Keratinocyte (primary cell): ENCODE results near the gene XCR1. TPM values are rescaled to one million over a fixed set of nuclear protein-coding genes. Genes with fewer than 3 reads are reported as not detected.

ENCODE experiments used
- DNase-seq: peaks from one replicate; pipeline ENCODE4 v3.0.0-alpha.2; 2011; ENCODE audit warnings: low read depth, missing footprints, low spot score
- FAIRE-seq: peaks from 2 replicates; lab custom pipeline; 2011; peaks lifted over from hg19 to GRCh38; lab: Jason Lieb, UNC
- H2AFZ ChIP-seq: 2 replicates; pipeline ENCODE4 v1.6.0; 2012; ENCODE audit warnings: low read length, control low read depth, inconsistent platforms; ENCODE audit not compliant: control insufficient read depth
- H3K27ac ChIP-seq: 2 replicates; pipeline ENCODE4 v1.5.1; 2011; ENCODE audit warnings: low read length; ENCODE audit not compliant: control insufficient read depth, insufficient read depth
- H3K27me3 ChIP-seq: 3 replicates; pipeline ENCODE4 v1.6.0; 2011; ENCODE audit warnings: low read length; ENCODE audit not compliant: control insufficient read depth, insufficient read depth; ENCODE audit errors: extremely low read depth
- H3K36me3 ChIP-seq, 2 experiments: 2 replicates in 1 of 2; 3 replicates in 1 of 2; pipeline ENCODE4 v1.5.1; 2011; ENCODE audit warnings: low read length in 2 of 2, mild to moderate bottlenecking in 1 of 2; ENCODE audit not compliant: control insufficient read depth in 2 of 2, insufficient read depth in 2 of 2; ENCODE audit errors: extremely low read depth in 1 of 2
- H3K4me1 ChIP-seq: 3 replicates; pipeline ENCODE4 v1.5.1; 2011; ENCODE audit warnings: low read length; ENCODE audit not compliant: control insufficient read depth, insufficient read depth; ENCODE audit errors: extremely low read depth
- H3K4me2 ChIP-seq: 3 replicates; pipeline ENCODE4 v1.6.0; 2011; ENCODE audit warnings: low read depth, low read length; ENCODE audit not compliant: control insufficient read depth, insufficient read depth; ENCODE audit errors: extremely low read depth
- H3K4me3 ChIP-seq, 3 experiments: fragments of 200-600 bp in 1 of 3; sonication (generic) in 1 of 3; 2 replicates in 2 of 3; 3 replicates in 1 of 3; pipeline ENCODE4 v1.5.1; 2011 to 2016; ENCODE audit warnings: low read length in 3 of 3, mild to moderate bottlenecking in 3 of 3, control low read depth in 2 of 3, inconsistent platforms in 1 of 3, low read depth in 1 of 3, mixed read lengths in 1 of 3, mixed run types in 1 of 3, moderate library complexity in 1 of 3; ENCODE audit not compliant: control insufficient read depth in 2 of 3, insufficient read depth in 2 of 3; ENCODE audit errors: extremely low read depth in 1 of 3
- H3K79me2 ChIP-seq: 2 replicates; pipeline ENCODE4 v1.6.0; 2012; ENCODE audit warnings: low read length; ENCODE audit not compliant: control insufficient read depth, insufficient read depth
- H3K9ac ChIP-seq: 3 replicates; pipeline ENCODE4 v1.6.0; 2011; ENCODE audit warnings: low read length; ENCODE audit not compliant: control insufficient read depth, insufficient read depth; ENCODE audit errors: extremely low read depth
- H3K9me1 ChIP-seq: 3 replicates; pipeline ENCODE4 v1.6.0; 2011; ENCODE audit warnings: low read length; ENCODE audit not compliant: control insufficient read depth, insufficient read depth; ENCODE audit errors: extremely low read depth
- H3K9me3 ChIP-seq: 2 replicates; pipeline ENCODE4 v1.5.1; 2012; ENCODE audit warnings: low read depth, low read length; ENCODE audit not compliant: control insufficient read depth
- H4K20me1 ChIP-seq: 3 replicates; pipeline ENCODE4 v1.6.0; 2011; ENCODE audit warnings: low read length; ENCODE audit not compliant: control insufficient read depth, insufficient read depth; ENCODE audit errors: extremely low read depth
- EZH2 ChIP-seq: IDR thresholded peaks from one replicate; pipeline ENCODE4 v1.6.1; 2012; ENCODE audit warnings: inconsistent platforms, mild to moderate bottlenecking, low read length, moderate library complexity
- dilution Hi-C: fragments of 300-500 bp; cut with MboI; formaldehyde crosslinking; loops from one replicate; pipeline ENCODE4 v1.7.0; 2020; ENCODE audit warnings: low sequenced_read_pairs; ENCODE audit not compliant: extremely low pct_ligation_motif_present
- polyA plus RNA-seq, 5 experiments: library from polyadenylated mRNA; depleted of rRNA in 3 of 5; stranded (reverse) in 3 of 5; stranded (forward) in 1 of 5; unstranded in 1 of 5; fragments of >200 nt; gene quantifications; 1 replicate in 1 of 5; 2 replicates in 3 of 5; 3 replicates in 1 of 5; pipeline versions ENCODE4 v1.2.1 to v1.2.3, GENCODE V29; 2011 to 2012; ENCODE audit warnings: missing spikeins in 2 of 5, low read depth in 1 of 5, low replicate concordance in 1 of 5
- TF ChIP-seq, protein P1 (sequence below), 3 experiments: IDR thresholded peaks in 1 of 3; conservative IDR thresholded peaks in 1 of 3; optimal IDR thresholded peaks in 1 of 3; 2 replicates in 2 of 3; 3 replicates in 1 of 3; pipeline versions ENCODE3 to v1.5.1; 2011; ENCODE audit warnings: low read length in 3 of 3, mild to moderate bottlenecking in 3 of 3, moderate library complexity in 2 of 3, control low read depth in 1 of 3, inconsistent platforms in 1 of 3; ENCODE audit not compliant: insufficient read depth in 2 of 3; ENCODE audit errors: extremely low read depth in 1 of 3

Gene XCR1
- polyA plus RNA-seq, 1 donor (not counting 4 experiments of a cell fraction or from before 2014, with no cell fraction given) = 0.01 TPM

DNA sequence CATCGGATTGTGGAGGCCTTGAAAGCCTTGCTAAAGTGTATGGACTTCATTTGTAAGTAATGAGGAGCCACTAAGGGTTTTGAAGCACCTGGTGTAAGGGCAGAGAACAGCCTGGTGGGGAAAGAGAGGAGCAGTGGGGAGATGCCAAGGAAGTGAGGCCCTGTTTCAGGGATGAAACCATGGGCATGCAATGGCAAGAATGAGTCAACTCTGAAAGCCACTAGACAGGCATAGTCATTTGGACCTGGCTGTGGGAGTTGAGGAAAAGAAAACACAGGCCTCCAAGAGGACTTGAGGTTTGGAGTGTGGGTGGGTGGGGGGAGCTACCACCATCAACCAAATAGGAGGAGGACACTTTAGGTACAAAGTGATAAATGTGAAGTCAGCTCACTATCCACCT is 7.6 kb downstream of the XCR1 start:
- H3K4me2 ChIP-seq = no peak overlapping the region
- FAIRE-seq = no peak
- H3K9me3 ChIP-seq = no peaks in the 10 kb centered on the region
- H3K36me3 ChIP-seq = no peaks in the 10 kb centered on the region
- no peak overlapping the region for H2AFZ ChIP-seq
- no peak overlapping the region for H3K9ac ChIP-seq
- no peaks in the 10 kb centered on the region for H4K20me1 ChIP-seq
- H3K27ac ChIP-seq = no peak overlapping the region
- H3K4me1 ChIP-seq = no peaks in the 10 kb centered on the region
- no peak for TF ChIP-seq EZH2
- TF ChIP-seq, protein P1, sequence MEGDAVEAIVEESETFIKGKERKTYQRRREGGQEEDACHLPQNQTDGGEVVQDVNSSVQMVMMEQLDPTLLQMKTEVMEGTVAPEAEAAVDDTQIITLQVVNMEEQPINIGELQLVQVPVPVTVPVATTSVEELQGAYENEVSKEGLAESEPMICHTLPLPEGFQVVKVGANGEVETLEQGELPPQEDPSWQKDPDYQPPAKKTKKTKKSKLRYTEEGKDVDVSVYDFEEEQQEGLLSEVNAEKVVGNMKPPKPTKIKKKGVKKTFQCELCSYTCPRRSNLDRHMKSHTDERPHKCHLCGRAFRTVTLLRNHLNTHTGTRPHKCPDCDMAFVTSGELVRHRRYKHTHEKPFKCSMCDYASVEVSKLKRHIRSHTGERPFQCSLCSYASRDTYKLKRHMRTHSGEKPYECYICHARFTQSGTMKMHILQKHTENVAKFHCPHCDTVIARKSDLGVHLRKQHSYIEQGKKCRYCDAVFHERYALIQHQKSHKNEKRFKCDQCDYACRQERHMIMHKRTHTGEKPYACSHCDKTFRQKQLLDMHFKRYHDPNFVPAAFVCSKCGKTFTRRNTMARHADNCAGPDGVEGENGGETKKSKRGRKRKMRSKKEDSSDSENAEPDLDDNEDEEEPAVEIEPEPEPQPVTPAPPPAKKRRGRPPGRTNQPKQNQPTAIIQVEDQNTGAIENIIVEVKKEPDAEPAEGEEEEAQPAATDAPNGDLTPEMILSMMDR (optimal IDR thresholded peaks at IDR 0.05 in 1 of 3, IDR thresholded peaks at IDR 0.05 in 1 of 3, conservative IDR thresholded peaks at IDR 0.05 in 1 of 3; ENCODE audit: extremely low read depth in 1 of 3, insufficient read depth in 2 of 3, low read length in 3 of 3) = no peak
- no peaks in the 10 kb centered on the region for H3K79me2 ChIP-seq
- H3K9me1 ChIP-seq = no peaks in the 10 kb centered on the region
- DNase-seq = no peak
- H3K4me3 ChIP-seq = no peak overlapping the region
- peaks cover 3% of the 10 kb centered on the region for H3K27me3 ChIP-seq
- dilution Hi-C loops = no loop called here

DNA sequence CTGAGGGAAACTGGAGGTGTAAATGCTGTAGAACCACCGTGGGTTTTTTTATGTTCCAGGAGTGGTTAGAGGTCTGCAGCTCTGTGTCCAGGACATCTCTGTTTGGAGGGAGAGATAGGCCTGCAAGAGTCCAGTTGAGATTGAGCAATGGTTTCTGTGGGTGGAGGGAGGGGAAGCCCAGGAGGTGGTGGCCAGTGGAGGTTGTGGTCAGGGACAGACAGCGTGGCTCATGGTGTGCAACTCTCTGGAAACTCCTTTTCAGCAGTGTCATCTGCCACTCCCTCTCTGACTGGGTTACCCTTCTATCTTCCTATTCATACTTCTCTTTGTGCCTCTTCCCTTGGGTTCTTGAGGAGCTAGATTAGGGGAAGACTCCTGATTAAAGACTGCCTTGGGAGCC is 9.6 kb downstream of the XCR1 start:
- DNase-seq (no peak), FAIRE-seq (no peak)
- Histone ChIP-seq H3K4me1 (no peaks in the 10 kb centered on the region), H3K9me1 (no peaks in the 10 kb centered on the region), H3K36me3 (no peaks in the 10 kb centered on the region), H3K9me3 (no peaks in the 10 kb centered on the region), H4K20me1 (no peaks in the 10 kb centered on the region), H3K4me3 (no peak overlapping the region), H3K9ac (no peak overlapping the region), H3K4me2 (no peak overlapping the region), H2AFZ (no peak overlapping the region), H3K79me2 (no peaks in the 10 kb centered on the region), H3K27ac (no peak overlapping the region), H3K27me3 (peaks cover 5% of the 10 kb centered on the region)
- TF ChIP-seq EZH2 = no peak
- TF ChIP-seq, protein P1 (optimal IDR thresholded peaks at IDR 0.05 in 1 of 3, IDR thresholded peaks at IDR 0.05 in 1 of 3, conservative IDR thresholded peaks at IDR 0.05 in 1 of 3; ENCODE audit: extremely low read depth in 1 of 3, insufficient read depth in 2 of 3, low read length in 3 of 3) = no peak
- dilution Hi-C loops = no loop called here
